Hepatocyte (in vitro differentiated cells): ENCODE results near the gene C2CD4C.
"Not testable (repeated sequence)": the region's sequence is repeated elsewhere in the genome, so short reads cannot be mapped to it uniquely, and the experiment has no call there.

Experiments
- CTCF ChIP-seq: fragments of 200-600 bp; sonication (generic); IDR thresholded peaks from 2 replicates; pipeline ENCODE4 v1.5.1; 2016; ENCODE audit warnings: antibody characterized with exemption, mild to moderate bottlenecking; ENCODE audit not compliant: poor library complexity
- EZH2 ChIP-seq: fragments of 200-600 bp; sonication (generic); IDR thresholded peaks from 2 replicates; pipeline ENCODE4 v1.6.1; 2016; ENCODE audit warnings: antibody characterized with exemption, mild to moderate bottlenecking, borderline replicate concordance
- EZH2phosphoT487 ChIP-seq: fragments of 200-600 bp; sonication (generic); IDR thresholded peaks from one replicate; pipeline ENCODE4 v1.6.1; 2018; ENCODE audit warnings: antibody characterized with exemption, mild to moderate bottlenecking, low read depth, moderate library complexity; ENCODE audit not compliant: unreplicated experiment, severe bottlenecking

GRCh38 chr19:394857-395256, 14.1 kb downstream of the C2CD4C start:
- not testable (repeated sequence) for TF ChIP-seq CTCF, EZH2, EZH2phosphoT487
